Esophagus muscularis mucosa (tissue), 4 donors: ENCODE measurements around the gene MSL2.

Source experiments
- EP300 ChIP-seq: sonication (generic); formaldehyde crosslinking; IDR thresholded peaks from one replicate; pipeline ENCODE4 v1.6.1; 2017; ENCODE audit warnings: antibody characterized with exemption
- POLR2A ChIP-seq: fragments of 450-650 bp; IDR thresholded peaks from one replicate; pipeline ENCODE4 v1.6.1; 2017; ENCODE audit warnings: antibody characterized with exemption, moderate library complexity, mild to moderate bottlenecking, low read depth
- POLR2AphosphoS5 ChIP-seq, 2 donors: sonication (generic); formaldehyde crosslinking; IDR thresholded peaks; one replicate each; pipeline ENCODE4 v1.6.1; 2017; ENCODE audit warnings: antibody characterized with exemption in 2 of 2
- TF ChIP-seq, protein P1 (sequence below), 3 experiments: fragments of 200-600 bp in 2 of 3; fragments of 450-650 bp in 1 of 3; sonication (generic) in 2 of 3; IDR thresholded peaks; one replicate each; pipeline ENCODE4 v1.5.1; 2017 to 2019; ENCODE audit warnings: antibody characterized with exemption in 3 of 3, mild to moderate bottlenecking in 2 of 3, moderate library complexity in 1 of 3

- TF ChIP-seq, protein P1, sequence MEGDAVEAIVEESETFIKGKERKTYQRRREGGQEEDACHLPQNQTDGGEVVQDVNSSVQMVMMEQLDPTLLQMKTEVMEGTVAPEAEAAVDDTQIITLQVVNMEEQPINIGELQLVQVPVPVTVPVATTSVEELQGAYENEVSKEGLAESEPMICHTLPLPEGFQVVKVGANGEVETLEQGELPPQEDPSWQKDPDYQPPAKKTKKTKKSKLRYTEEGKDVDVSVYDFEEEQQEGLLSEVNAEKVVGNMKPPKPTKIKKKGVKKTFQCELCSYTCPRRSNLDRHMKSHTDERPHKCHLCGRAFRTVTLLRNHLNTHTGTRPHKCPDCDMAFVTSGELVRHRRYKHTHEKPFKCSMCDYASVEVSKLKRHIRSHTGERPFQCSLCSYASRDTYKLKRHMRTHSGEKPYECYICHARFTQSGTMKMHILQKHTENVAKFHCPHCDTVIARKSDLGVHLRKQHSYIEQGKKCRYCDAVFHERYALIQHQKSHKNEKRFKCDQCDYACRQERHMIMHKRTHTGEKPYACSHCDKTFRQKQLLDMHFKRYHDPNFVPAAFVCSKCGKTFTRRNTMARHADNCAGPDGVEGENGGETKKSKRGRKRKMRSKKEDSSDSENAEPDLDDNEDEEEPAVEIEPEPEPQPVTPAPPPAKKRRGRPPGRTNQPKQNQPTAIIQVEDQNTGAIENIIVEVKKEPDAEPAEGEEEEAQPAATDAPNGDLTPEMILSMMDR (IDR thresholded peaks at IDR 0.05) = no peak
- TF ChIP-seq POLR2A (no peak), EP300 (no peak), POLR2AphosphoS5 (IDR thresholded peaks at IDR 0.05) (no peak)
These were observed 3.3 kb downstream of the MSL2 start for GRCh38 chr3:136192831-136193230.
